ENCODE measurements around the gene SPEF2.

- no peak for TF ChIP-seq GLI4 (tag by site-specific recombination; IDR thresholded peaks at IDR 0.05)
- no peak for TF ChIP-seq CTCF (tag by site-specific recombination; IDR thresholded peaks at IDR 0.05)
- no peak for TF ChIP-seq BCL11B (tag by site-specific recombination; IDR thresholded peaks at IDR 0.05; ENCODE audit: low read depth)
- TF ChIP-seq ZBTB11 (tag by site-specific recombination; conservative IDR thresholded peaks at IDR 0.05; ENCODE audit: low read depth): no peak
- no peak for TF ChIP-seq BCL11A (tag by site-specific recombination; IDR thresholded peaks at IDR 0.05; ENCODE audit: low read depth)
- TF ChIP-seq ZNF2 (tag by site-specific recombination; IDR thresholded peaks at IDR 0.05): no peak
- no peak for TF ChIP-seq ZNF777 (tag by site-specific recombination; IDR thresholded peaks at IDR 0.05; ENCODE audit: borderline replicate concordance)
- TF ChIP-seq ZNF596 (tag by site-specific recombination; IDR thresholded peaks at IDR 0.05): no peak
Measured at GRCh38 chr5:35785601-35786085, 168.0 kb downstream of the SPEF2 start.

Data from HEK293 (cell line).